Transverse colon (tissue), 4 donors: Measurements from ENCODE around the gene ARFGAP2. TPM values are rescaled to one million over a fixed set of nuclear protein-coding genes. Genes with fewer than 3 reads are reported as not detected.

Experiments
- DNase-seq: peaks from one replicate; pipeline ENCODE4 v3.0.0-alpha.2; 2019
- H3K27ac ChIP-seq, 4 donors: fragments of 200-600 bp; sonication (generic); 2 replicates each; pipeline ENCODE4 v1.5.1; 2016 to 2018; ENCODE audit warnings: inconsistent platforms in 4 of 4
- H3K27me3 ChIP-seq: fragments of 200-600 bp; sonication (generic); 2 replicates; pipeline ENCODE4 v1.5.1; 2017; ENCODE audit warnings: inconsistent platforms
- H3K36me3 ChIP-seq, 4 donors: fragments of 200-600 bp; sonication (generic); 2 replicates each; pipeline ENCODE4 v1.5.1; 2017 to 2019; ENCODE audit warnings: inconsistent platforms in 4 of 4
- H3K4me1 ChIP-seq, 4 donors: fragments of 200-600 bp; sonication (generic); 2 replicates each; pipeline ENCODE4 v1.5.1; 2017 to 2020; ENCODE audit warnings: inconsistent platforms in 4 of 4
- H3K4me3 ChIP-seq, 4 donors: fragments of 200-600 bp; sonication (generic); 1 replicate in 1 of 4; 2 replicates in 3 of 4; pipeline versions ENCODE4 v1.5.1 to v1.6.1; 2017 to 2019; ENCODE audit warnings: inconsistent platforms in 4 of 4
- H3K9me3 ChIP-seq, 2 donors: fragments of 200-600 bp; sonication (generic); 2 replicates each; pipeline ENCODE4 v1.5.1; 2017 to 2019; ENCODE audit warnings: inconsistent platforms in 2 of 2
- EP300 ChIP-seq: sonication (generic); formaldehyde crosslinking; IDR thresholded peaks from one replicate; pipeline ENCODE4 v1.6.1; 2017; ENCODE audit warnings: antibody characterized with exemption, low read depth
- POLR2A ChIP-seq: fragments of 450-650 bp; IDR thresholded peaks from one replicate; pipeline ENCODE4 v1.6.1; 2016; ENCODE audit warnings: antibody characterized with exemption, mild to moderate bottlenecking, moderate library complexity
- POLR2AphosphoS5 ChIP-seq, 3 donors: sonication (generic); formaldehyde crosslinking; IDR thresholded peaks; one replicate each; pipeline ENCODE4 v1.6.1; 2016; ENCODE audit warnings: antibody characterized with exemption in 3 of 3
- WGBS, 2 donors: methylation state at CpG; one replicate each; pipeline ENCODE4 v1.1.5; 2018; ENCODE audit warnings: low coverage in 1 of 2; 5-methylcytosine and 5-hydroxymethylcytosine counted together
- in situ Hi-C, 4 donors: fragments of 200-750 bp; cut with MboI; loops; one replicate each; pipeline versions ENCODE4 v1.15.0 to v1.15.1; 2017; ENCODE audit warnings: low sequenced_read_pairs in 3 of 4, low pct_ligation_motif_present in 1 of 4, low pct_unique_long_range_greater_than_20kb in 1 of 4
- intact Hi-C: fragments of 100-400 bp; cut with DNase I; formaldehyde crosslinking; loops from one replicate; pipeline ENCODE4 v1.15.1; 2023; ENCODE audit warnings: low total_unique reads
- total RNA-seq, 4 donors: library from RNA; depleted of rRNA; stranded (reverse); fragments of >200 nt; gene quantifications; one replicate each; pipeline ENCODE4 v1.1.0, GENCODE V29; 2016
- TF ChIP-seq, protein P1 (sequence below), 5 experiments: fragments of 200-600 bp in 3 of 5; fragments of 450-650 bp in 2 of 5; sonication (generic) in 3 of 5; IDR thresholded peaks; 1 replicate in 2 of 5; 2 replicates in 3 of 5; pipeline ENCODE4 v1.5.1; 2016 to 2017; ENCODE audit warnings: antibody characterized with exemption in 5 of 5, inconsistent platforms in 3 of 5, mild to moderate bottlenecking in 2 of 5, moderate library complexity in 1 of 5

ARFGAP2 gene
- total RNA-seq, 4 donors from 2014 or later = 123 to 213 (median 132) TPM

DNA sequence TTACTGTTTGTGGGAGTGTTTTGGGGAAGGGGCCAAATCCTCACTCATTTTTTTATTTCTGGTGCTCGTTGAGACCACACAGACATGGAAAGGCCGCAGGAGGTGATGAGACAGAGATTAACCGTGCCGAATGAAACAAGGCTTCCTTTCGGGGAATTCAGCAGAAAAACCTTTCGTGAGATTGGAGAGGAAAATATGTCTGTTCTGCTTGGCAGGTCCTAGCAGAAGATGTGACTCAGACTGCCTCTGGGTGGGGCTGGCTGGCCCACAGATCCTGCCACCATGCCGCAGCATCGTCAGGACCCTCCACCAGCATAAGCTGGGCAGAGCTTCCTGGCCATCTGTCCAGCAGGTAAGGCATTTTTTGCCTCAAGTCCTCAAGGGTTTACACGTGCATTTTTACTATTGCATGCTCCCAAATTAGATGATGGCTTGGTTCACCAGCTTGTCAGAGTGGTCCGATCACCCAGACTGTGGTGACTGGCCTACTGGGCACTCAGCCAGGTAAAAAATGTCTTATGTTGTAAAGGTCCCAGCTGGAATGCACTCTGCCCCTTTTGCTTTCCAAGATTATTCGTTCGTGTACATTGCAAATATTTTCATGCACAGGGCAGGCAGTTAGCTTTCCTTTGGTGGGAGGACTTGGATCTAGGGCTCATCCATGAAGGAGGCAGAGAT lies 39.6 kb upstream of the ARFGAP2 start:
- Histone ChIP-seq H3K9me3 (no peaks in the 10 kb centered on the region), H3K36me3 (peaks cover 0 to 12% (median 0%) of the 10 kb centered on the region in 4 donors), H3K27ac (peak overlapping the region; percentile 96 to 98 (median 97)), H3K4me3 (peak overlapping the region; percentile 52 to 77 (median 64)), H3K4me1 (peaks cover 16 to 31% (median 22%) of the 10 kb centered on the region in 4 donors), H3K27me3 (no peaks in the 10 kb centered on the region)
- intact Hi-C loops = no loop called here
- peak; percentile 68 for DNase-seq
- WGBS, 2 donors = 4% methylated on average over 12 of the region's 12 CpGs; no CpG with 5 or more reads in 1 of the 2 donors
- TF ChIP-seq POLR2AphosphoS5 (IDR thresholded peaks at IDR 0.05) (peak in 2 of 3 donors; percentile 3 to 51), EP300 (no peak), POLR2A (no peak)
- in situ Hi-C loops = no loop called here

DNA sequence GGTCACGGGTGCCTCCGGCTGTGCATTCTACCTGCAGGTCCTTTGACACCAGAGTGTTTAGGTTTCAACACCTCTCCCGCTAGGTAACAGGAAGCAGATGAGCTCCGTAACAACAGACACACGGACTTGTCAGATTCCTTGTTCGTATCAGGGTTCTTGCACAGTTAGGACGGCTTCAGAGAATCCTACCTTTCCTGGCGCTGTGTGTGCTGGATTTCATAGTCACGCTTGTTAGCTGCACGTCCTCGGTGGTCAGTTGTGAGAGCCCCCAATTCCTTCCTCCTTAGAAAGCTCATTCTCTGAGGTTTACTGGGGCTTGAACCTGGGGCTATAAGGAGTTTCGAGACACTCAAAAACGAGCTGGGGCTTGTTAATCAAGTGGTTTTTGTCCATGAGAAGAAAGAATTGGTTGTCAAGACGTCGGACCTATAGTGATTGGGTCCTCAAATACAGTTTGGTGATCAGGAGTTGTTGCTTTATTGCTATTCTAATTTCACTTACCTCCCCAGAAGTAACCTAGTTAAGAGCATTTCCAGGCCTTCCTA lies 38.8 kb upstream of the ARFGAP2 start:
- in situ Hi-C loops (no loop called here), intact Hi-C loops (no loop called here)
- H3K36me3 ChIP-seq = peaks cover 0 to 9% (median 0%) of the 10 kb centered on the region in 4 donors
- no peaks in the 10 kb centered on the region for H3K27me3 ChIP-seq
- peak overlapping the region; percentile 52 to 77 (median 64) for H3K4me3 ChIP-seq
- H3K9me3 ChIP-seq = no peaks in the 10 kb centered on the region
- TF ChIP-seq POLR2AphosphoS5 (IDR thresholded peaks at IDR 0.05) (no peak), EP300 (no peak), POLR2A (no peak)
- TF ChIP-seq, protein P1, sequence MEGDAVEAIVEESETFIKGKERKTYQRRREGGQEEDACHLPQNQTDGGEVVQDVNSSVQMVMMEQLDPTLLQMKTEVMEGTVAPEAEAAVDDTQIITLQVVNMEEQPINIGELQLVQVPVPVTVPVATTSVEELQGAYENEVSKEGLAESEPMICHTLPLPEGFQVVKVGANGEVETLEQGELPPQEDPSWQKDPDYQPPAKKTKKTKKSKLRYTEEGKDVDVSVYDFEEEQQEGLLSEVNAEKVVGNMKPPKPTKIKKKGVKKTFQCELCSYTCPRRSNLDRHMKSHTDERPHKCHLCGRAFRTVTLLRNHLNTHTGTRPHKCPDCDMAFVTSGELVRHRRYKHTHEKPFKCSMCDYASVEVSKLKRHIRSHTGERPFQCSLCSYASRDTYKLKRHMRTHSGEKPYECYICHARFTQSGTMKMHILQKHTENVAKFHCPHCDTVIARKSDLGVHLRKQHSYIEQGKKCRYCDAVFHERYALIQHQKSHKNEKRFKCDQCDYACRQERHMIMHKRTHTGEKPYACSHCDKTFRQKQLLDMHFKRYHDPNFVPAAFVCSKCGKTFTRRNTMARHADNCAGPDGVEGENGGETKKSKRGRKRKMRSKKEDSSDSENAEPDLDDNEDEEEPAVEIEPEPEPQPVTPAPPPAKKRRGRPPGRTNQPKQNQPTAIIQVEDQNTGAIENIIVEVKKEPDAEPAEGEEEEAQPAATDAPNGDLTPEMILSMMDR (IDR thresholded peaks at IDR 0.05) = no peak
- WGBS, 2 donors = 2% methylated on average over 15 of the region's 15 CpGs; no CpG with 5 or more reads in 1 of the 2 donors
- H3K4me1 ChIP-seq = peaks cover 16 to 27% (median 22%) of the 10 kb centered on the region in 4 donors
- no peak for DNase-seq
- H3K27ac ChIP-seq = peak overlapping the region; percentile 96 to 98 (median 97)

DNA sequence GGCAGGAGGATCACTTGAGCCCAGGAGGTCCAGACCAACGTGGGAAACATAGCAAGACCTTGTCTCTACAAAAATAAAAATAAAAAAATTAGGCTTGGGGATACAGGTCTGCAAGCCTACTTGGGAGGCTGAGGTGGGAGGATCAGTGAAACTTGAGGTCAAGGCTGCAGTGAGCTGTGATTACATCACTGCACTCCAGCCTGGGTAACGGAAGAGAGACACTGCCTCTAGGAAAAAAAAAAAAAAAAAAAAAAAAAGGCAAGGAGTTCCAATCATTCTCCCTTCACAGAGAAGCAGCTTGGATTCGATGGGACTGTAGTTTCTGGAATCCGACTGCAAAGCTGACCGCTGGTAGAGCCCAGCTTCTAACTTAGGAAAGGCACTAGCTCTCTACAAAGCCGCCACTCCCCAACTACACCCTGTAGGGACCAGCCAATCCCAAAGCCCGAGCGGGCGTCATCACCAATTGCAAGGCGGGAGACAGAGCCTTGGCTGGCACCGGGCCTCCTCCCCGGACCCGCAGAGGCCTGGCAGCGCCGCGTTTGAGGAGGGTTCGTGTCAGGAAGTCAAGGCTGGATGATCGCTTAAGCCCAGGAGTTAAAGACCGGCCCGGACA lies 37.4 kb upstream of the ARFGAP2 start:
- peak; percentile 94 for DNase-seq
- Histone ChIP-seq H3K36me3 (peaks cover 0 to 6% (median 0%) of the 10 kb centered on the region in 4 donors), H3K27ac (peak overlapping the region; percentile 96 to 98 (median 97)), H3K4me1 (peaks cover 16 to 27% (median 22%) of the 10 kb centered on the region in 4 donors), H3K4me3 (peak overlapping the region; percentile 52 to 77 (median 58)), H3K27me3 (no peaks in the 10 kb centered on the region), H3K9me3 (no peaks in the 10 kb centered on the region)
- TF ChIP-seq POLR2AphosphoS5 (IDR thresholded peaks at IDR 0.05) (peak; percentile 65 to 88 (median 88)), POLR2A (peak; percentile 86)
- TF ChIP-seq, protein P1 (IDR thresholded peaks at IDR 0.05) = no peak
- intact Hi-C loops = no loop called here
- in situ Hi-C loops = no loop called here
- 5 to 7% methylated on average over 7 to 20 of the region's 20 CpGs for WGBS, 2 donors

DNA sequence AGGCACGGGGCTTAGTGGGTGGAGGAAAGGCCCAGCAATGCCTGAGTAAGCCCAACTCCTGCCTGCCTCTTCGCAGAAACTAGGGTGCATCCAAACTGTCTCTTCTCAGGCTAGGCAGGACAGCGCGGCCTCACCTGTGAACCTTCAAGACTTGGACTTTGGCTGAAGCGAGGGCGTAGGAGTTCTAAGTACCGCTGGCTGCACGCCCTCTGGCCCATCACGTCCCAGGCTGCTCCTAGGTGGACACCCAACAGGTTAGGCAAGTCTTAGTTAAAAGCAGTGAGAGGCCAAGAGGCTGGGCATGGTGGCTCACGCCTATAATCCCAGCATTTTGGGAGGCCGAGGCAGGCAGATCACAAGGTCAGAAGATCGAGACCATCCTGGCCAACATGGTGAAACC lies 36.3 kb upstream of the ARFGAP2 start:
- peaks cover 16 to 27% (median 22%) of the 10 kb centered on the region in 4 donors for H3K4me1 ChIP-seq
- TF ChIP-seq POLR2AphosphoS5 (IDR thresholded peaks at IDR 0.05) (no peak), POLR2A (no peak), EP300 (no peak)
- TF ChIP-seq, protein P1 (IDR thresholded peaks at IDR 0.05) = no peak
- no peak overlapping the region for H3K4me3 ChIP-seq
- intact Hi-C loops (no loop called here), in situ Hi-C loops (no loop called here)
- H3K9me3 ChIP-seq = no peaks in the 10 kb centered on the region
- DNase-seq = peak; percentile 25
- no peaks in the 10 kb centered on the region for H3K36me3 ChIP-seq
- no peaks in the 10 kb centered on the region for H3K27me3 ChIP-seq
- H3K27ac ChIP-seq = peak overlapping the region in 1 of 4 donors; percentile 97
- WGBS, 2 donors = 71 to 86% methylated on average over 3 to 12 of the region's 12 CpGs
